ENCODE data around the gene ALDH4A1.

The ALDH4A1 gene

GRCh38 chr1:18882486-18882885 is 19.9 kb downstream of the ALDH4A1 start:
- TF ChIP-seq JUND (IDR thresholded peaks at IDR 0.05; ENCODE audit: low read depth), result no peak
- in situ Hi-C loops (cut with HindIII; ENCODE audit: low pct_unique_long_range_greater_than_20kb, low sequenced_read_pairs), result no loop called here
- no peak for DNase-seq (ENCODE audit: low read depth in 1 of 2, low spot score in 1 of 2)

DNA sequence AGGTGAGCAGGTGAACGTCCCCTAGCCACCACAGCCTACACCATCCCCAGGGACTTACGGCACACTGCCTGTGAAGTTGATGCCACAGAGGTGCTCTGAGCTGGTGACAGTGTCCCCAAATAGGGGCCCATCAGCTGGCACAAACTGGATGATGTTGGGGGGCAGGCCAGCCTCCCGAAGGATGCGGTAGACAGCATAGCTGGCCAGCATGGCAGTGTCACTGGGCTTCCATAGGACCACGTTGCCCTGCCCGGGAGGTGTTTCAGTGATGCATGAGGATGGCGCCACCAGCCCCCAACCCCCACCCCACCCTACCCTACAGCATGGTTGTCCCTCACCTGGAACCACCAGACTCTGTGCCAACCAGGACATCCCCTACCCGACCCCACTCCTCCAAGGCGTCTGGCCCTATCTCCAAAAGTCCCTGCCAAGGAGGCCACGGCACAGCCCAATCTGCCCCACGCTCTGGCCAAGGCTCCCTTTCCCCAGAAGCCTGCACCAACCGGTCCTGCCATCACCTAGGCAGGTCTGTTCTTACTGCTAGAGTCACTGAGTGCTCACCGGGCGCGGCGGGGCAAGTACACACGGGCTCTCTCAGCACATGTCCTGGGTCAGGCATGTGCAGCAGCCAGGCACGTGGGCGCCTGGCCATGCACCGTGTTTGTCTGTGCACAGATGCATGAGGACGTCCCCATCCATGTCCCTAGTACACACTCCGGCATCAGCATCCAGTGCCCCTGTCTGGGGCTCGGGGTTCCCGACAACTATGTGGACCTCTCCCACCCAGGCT is 20.5 kb downstream of the ALDH4A1 start:
- in situ Hi-C loops (cut with HindIII; ENCODE audit: low pct_unique_long_range_greater_than_20kb, low sequenced_read_pairs), result no loop called here
- no peak for TF ChIP-seq JUND (IDR thresholded peaks at IDR 0.05; ENCODE audit: low read depth)
- DNase-seq (ENCODE audit: low read depth in 1 of 2, low spot score in 1 of 2), result no peak

- no peak for TF ChIP-seq JUND (IDR thresholded peaks at IDR 0.05; ENCODE audit: low read depth)
- in situ Hi-C loops (cut with HindIII; ENCODE audit: low pct_unique_long_range_greater_than_20kb, low sequenced_read_pairs), result no loop called here
- DNase-seq (ENCODE audit: low read depth in 1 of 2, low spot score in 1 of 2), result no peak
Measured at GRCh38 chr1:18881164-18881563, 21.2 kb downstream of the ALDH4A1 start.

DNA sequence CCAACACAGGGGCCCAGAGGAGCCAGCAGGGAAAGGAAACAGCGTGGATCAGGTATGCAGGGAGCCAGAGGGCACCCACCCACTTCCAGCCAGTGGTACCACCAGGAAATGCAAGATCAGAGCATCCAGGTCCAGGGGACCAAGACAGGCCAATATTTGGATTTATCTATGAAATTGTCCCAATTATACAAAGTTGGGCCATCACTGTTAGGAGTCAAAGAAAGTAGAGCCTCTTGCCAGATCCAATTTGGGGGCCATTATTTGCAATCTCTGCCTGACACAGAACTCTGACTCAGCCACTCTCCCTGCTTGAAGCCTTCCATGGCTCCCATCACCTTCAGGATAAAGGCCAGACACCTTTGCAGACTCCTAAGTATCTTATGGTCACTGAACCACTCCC is 21.8 kb downstream of the ALDH4A1 start:
- TF ChIP-seq JUND (IDR thresholded peaks at IDR 0.05; ENCODE audit: low read depth), result no peak
- DNase-seq (ENCODE audit: low read depth in 1 of 2, low spot score in 1 of 2), result no peak
- in situ Hi-C loops (cut with HindIII; ENCODE audit: low pct_unique_long_range_greater_than_20kb, low sequenced_read_pairs), result no loop called here

DNA sequence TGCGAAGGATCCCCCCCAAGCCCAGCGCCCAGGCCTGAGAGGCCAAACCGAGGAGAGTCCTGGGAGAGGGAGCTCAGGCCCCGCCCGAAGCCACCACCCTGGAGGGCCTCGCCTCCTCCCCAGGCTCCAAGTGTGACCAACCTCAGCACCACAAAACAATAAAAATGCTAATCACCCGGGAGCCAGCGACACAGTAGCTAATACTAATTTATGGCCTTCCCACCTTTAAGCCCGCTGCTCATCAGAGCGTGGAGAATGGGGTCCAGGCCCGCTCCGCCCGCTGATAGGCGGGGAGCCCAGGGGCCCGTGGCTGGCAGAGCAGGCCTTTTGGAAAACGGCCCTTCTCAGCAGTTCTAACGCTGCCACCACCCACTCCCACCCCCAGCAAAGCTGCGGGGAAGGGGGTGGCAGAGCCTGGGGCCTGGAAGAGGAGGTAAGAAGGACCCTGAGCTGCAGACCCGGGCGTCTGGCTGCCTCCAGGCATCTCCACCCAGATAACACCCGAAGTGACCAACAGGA is 22.5 kb downstream of the ALDH4A1 start:
- DNase-seq (ENCODE audit: low read depth in 1 of 2, low spot score in 1 of 2), result no peak
- no peak for TF ChIP-seq JUND (IDR thresholded peaks at IDR 0.05; ENCODE audit: low read depth)
- in situ Hi-C loops (cut with HindIII; ENCODE audit: low pct_unique_long_range_greater_than_20kb, low sequenced_read_pairs), result no loop called here

- in situ Hi-C loops (cut with HindIII; ENCODE audit: low pct_unique_long_range_greater_than_20kb, low sequenced_read_pairs), result no loop called here
- DNase-seq (ENCODE audit: low read depth in 1 of 2, low spot score in 1 of 2), result no peak
Measured at GRCh38 chr1:18879215-18879790, 23.1 kb downstream of the ALDH4A1 start.

DNA sequence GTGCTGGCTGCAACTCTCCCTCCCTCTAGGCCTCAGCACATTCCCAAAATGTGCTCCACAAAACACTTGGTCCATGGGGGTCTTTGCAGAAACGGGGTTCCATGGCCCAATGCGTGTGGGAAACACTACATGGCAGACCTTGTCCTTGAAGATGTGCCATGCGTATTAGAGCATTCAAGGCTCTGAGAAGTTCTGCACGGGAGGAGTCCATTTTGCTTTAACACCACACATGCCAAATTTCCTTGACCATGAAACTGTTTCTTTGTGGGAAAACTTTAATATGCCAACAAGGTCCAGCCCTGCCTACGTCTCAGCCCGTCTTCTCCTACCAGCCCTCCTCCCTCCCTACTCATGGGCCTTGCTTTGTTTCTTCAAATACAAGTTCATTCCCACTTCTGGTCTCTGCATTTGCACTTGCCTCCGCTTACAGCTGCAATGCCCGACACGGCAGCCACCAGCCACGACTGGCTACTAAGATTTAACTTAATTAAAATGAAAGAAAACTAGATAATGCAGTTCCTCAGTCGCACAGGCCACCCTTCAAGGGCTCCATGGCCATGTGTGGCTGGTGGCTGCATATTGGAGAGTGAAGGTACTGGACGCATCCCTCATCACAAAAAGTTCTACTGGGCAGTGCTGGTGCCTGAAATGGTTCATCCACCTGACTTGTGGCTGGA is 23.7 kb downstream of the ALDH4A1 start:
- no peak for DNase-seq (ENCODE audit: low read depth in 1 of 2, low spot score in 1 of 2)
- no peak for TF ChIP-seq JUND (IDR thresholded peaks at IDR 0.05; ENCODE audit: low read depth)
- in situ Hi-C loops (cut with HindIII; ENCODE audit: low pct_unique_long_range_greater_than_20kb, low sequenced_read_pairs), result no loop called here

More at GRCh38 chr1:18879215-18879790, 23.1 kb downstream of the ALDH4A1 start:
- no peak for TF ChIP-seq JUND (IDR thresholded peaks at IDR 0.05; ENCODE audit: low read depth)

DNA sequence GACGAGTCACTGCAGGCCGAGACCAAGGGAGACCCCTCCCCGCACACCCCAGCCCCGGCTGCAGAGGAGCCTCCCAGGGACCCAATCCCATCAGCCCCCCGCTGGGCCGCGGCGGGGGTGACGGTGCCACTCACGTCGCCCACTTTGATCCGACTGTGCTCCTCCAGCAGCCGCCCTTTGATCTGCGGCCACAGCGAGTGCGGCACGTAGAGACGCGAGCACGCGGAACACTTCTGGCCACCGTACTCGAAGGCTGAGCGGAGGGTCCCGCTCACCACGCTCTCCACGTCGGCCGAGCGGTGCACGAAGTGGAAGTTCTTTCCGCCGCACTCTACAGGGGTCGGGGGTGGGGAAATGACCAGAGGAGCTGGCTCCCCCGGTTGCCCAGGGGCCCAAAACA is 25.1 kb downstream of the ALDH4A1 start:
- in situ Hi-C loops (cut with HindIII; ENCODE audit: low pct_unique_long_range_greater_than_20kb, low sequenced_read_pairs), result no loop called here
- TF ChIP-seq JUND (IDR thresholded peaks at IDR 0.05; ENCODE audit: low read depth), result no peak
- DNase-seq (ENCODE audit: low read depth in 1 of 2, low spot score in 1 of 2), result no peak

DNA sequence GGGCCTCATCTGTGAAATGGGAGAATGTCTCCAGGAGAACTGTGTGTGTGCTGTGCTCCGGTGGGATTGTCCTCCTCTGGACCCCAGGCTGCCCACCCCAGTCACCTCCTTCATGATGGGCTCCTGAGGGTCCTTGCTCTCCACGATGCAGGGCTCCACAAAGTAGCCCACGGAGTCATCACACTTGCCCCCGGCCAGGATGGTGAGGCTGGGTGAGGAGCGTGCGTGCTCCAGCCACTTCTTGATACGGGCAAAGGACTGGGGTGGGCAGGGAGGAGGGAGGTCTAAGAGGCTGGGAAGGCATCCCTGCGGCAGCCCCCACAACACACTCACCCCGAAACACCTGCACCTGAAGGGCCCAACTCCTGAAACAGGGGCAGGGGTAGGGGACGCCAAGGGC is 26.1 kb downstream of the ALDH4A1 start:
- no peak for TF ChIP-seq JUND (IDR thresholded peaks at IDR 0.05; ENCODE audit: low read depth)
- no peak for DNase-seq (ENCODE audit: low read depth in 1 of 2, low spot score in 1 of 2)
- in situ Hi-C loops (cut with HindIII; ENCODE audit: low pct_unique_long_range_greater_than_20kb, low sequenced_read_pairs), result no loop called here

GRCh38 chr1:18875796-18876128 is 26.6 kb downstream of the ALDH4A1 start:
- no peak for TF ChIP-seq JUND (IDR thresholded peaks at IDR 0.05; ENCODE audit: low read depth)
- no peak for DNase-seq (ENCODE audit: low read depth in 1 of 2, low spot score in 1 of 2)
- in situ Hi-C loops (cut with HindIII; ENCODE audit: low pct_unique_long_range_greater_than_20kb, low sequenced_read_pairs), result no loop called here

- in situ Hi-C loops (cut with HindIII; ENCODE audit: low pct_unique_long_range_greater_than_20kb, low sequenced_read_pairs), result no loop called here
- DNase-seq (ENCODE audit: low read depth in 1 of 2, low spot score in 1 of 2), result peak; percentile 82 to 87
Measured at GRCh38 chr1:18875107-18875795, 27.1 kb downstream of the ALDH4A1 start.

DNA sequence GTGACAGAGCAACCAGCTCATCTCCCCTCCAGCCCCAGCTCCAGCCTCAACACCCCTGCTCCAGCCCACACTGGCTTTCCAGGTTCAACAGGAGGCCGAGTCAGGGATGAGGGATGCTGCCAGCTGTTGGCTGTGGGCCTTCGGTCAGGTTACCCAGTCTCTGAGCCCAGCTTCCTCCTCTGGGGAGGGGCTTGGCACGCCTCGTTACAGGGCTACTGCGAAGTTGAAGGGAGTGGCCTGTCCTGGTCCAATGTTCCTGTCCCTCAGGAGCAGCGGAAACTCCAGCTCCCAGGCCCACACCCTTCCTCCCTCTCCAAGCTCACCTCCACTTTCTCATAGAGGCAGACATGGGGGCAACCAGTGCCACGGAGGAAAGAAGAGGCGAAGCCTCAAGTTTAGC is 27.8 kb downstream of the ALDH4A1 start:
- TF ChIP-seq JUND (IDR thresholded peaks at IDR 0.05; ENCODE audit: low read depth), result no peak
- DNase-seq (ENCODE audit: low read depth in 1 of 2, low spot score in 1 of 2), result no peak
- in situ Hi-C loops (cut with HindIII; ENCODE audit: low pct_unique_long_range_greater_than_20kb, low sequenced_read_pairs), result no loop called here

More at GRCh38 chr1:18875107-18875795, 27.1 kb downstream of the ALDH4A1 start:
- no peak for TF ChIP-seq JUND (IDR thresholded peaks at IDR 0.05; ENCODE audit: low read depth)
